GM18498 (cell line): ENCODE results near the gene PPFIA2.
A peak's percentile ranks its signal among the peaks of the same experiment; 100 is the strongest.

Experiments used
- ATAC-seq: cut with Tn5 transposase; IDR thresholded peaks from one replicate; pipeline ENCODE4 v1.9.1; 2021; ENCODE audit warnings: mild to moderate bottlenecking, moderate library complexity; ENCODE audit not compliant: unreplicated experiment

Gene PPFIA2

GRCh38 chr12:81365284-81365683 is 393.9 kb downstream of the PPFIA2 start:
- no peak for ATAC-seq

DNA sequence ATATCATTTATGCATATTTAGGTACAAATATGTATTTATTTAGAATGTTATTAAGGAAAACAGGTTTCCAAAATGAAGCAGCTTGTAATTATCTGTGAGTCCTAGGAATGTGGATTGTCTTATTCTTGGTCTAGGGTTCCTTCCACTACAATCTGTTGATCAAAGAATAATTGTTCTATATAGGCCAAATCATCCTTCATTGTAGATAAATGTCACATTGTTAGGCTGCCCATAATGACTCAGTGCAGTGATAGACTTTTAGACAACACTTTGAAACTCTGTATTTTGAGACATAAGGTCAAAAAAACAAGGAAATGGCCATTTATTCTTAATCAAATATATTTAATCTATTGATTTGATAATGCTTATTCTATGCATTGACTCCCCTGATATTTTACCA is 398.2 kb downstream of the PPFIA2 start:
- no peak for ATAC-seq

- peak; percentile 56 for ATAC-seq
These were observed 399.4 kb downstream of the PPFIA2 start for GRCh38 chr12:81359736-81360135.

DNA sequence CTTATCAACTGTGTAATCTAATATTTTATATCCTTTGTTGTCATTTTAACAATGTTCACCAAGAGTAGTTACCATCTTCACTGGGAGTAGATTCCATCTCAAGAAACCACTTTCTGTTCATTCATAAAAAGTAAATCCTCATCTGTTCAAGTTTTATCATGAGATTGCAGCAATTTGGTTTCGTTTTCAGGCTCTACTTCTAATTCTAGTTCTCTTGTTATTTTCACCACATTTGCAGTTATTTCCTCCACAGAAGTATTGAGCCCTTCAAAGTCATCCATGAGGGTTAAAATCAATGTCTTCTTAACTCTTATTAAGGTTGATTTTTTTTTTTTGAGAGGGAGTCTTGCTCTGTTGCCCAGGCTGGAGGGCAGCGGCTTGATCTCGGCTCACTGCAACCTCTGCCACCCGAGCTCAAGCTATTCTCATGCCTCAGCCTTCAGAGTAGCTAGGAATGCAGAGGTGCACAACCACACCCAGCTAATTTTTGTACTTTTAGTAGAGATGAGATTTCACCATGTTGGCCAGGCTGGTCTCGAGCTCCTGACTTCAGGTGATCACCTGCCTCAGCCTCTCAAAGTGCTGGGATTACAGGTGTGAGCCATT is 404.7 kb downstream of the PPFIA2 start:
- ATAC-seq = no peak

DNA sequence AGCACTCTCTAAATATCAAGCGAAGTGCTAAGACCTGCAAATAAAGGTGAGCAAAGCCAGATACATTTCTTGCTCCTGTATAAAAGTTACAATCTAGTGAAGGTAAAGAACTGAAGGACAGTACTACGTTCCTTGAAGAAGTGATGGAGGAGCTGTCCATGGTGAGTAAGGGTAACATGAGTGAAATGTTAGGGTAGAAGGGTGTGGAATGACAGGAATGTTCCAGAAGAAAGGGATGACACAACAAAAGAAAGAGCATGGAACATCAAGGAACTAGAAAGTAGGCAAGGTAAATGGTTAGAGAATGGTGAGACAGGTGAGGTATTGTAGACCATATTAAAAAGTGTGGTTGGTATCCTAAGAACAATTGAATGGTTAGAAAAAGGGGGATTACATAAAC is 408.8 kb downstream of the PPFIA2 start:
- no peak for ATAC-seq

GRCh38 chr12:81347404-81347803 is 411.7 kb downstream of the PPFIA2 start:
- ATAC-seq = no peak

DNA sequence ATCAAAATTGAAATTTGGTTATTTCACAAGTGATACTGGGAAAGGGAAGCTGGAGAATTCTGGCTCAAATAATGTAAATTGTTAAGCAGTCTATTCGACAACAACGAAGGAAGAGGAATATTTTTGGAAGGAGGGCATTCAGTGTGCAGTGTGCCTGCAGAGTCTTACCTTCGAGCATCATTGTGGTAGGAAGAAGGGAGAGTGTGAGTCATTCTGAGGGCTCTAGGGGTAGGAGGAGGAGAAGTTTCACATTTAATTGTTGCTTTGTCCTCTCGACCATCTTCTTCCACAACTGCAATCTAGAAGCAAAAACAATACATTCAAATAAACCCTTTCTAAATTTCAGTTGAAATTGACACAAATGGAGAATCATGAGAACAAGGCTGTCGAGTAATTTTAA is 418.2 kb downstream of the PPFIA2 start:
- no peak for ATAC-seq

DNA sequence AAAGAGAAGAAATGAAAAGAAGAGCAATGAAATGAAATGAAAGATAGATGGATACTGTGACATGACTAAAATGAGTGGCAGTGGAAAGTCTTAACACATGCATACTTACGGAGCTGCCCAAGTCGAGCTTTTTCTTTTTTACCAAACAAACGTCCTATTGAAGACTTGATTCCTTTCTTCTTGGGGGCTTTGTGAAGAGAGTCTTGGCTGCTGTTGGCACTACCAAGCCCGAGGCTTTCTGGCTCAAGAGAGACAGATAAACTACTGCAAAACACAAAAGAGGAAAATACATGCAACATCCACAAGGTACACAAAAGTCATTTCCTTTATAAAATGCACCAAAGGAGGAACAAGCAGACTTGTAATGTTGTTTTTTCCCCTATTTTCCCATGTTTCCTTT is 420.1 kb downstream of the PPFIA2 start:
- ATAC-seq = no peak

GRCh38 chr12:81337886-81338285 is 421.3 kb downstream of the PPFIA2 start:
- no peak for ATAC-seq

DNA sequence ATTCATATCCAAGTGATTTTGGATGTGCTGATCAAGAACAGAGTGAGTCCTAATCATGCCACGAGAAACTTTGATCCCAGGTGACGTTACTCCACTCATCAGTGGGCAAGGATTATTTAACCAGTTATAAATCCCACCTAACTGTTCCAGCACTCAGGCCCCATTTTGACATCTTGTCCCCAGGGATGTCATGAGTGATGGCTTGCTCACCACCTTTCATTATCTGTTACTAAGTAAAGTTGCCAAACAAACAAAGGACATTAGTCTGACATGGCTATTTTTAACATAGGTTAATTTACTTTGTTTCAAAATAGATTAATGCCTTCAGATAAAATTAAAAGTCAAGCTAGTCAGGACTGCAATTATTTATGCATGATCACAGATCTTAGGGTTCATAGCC is 425.3 kb downstream of the PPFIA2 start:
- no peak for ATAC-seq

DNA sequence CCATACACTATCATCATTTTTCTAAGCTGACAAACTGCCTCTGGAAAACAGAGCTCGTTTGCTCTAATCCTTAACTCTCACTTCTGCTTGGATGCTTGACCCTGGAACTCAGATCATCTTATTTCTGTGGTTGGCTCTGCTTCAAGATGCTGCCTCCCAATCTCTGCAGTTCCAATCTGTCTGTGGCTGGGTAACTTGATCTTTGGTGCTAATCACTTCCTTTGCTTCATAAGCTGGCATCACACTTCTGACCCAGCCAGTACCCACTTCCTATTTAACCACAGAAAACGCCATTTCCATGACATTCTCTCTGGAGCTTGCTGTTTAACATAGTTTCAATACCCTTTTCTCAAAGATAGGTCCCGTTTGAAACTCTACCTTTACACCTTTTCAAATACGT is 427.1 kb downstream of the PPFIA2 start:
- ATAC-seq = no peak

DNA sequence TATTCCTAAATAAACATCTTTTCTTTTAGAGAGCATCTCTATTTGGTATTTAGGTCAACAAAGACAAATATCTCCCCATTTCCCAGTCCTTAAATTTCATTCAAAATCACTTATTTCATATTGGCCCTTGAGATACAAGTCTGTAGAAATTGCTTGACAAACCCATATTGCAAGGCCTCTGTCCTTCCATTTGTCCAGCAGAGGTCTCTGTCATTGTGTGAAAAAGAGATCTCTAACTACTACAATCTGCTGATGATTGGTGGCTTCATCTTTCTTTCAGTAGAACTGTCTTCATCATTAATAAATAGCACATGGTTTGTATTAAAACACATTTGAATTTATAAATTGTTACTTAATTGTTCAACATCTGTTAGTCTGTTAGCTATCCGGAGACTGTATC is 428.7 kb downstream of the PPFIA2 start:
- no peak for ATAC-seq

DNA sequence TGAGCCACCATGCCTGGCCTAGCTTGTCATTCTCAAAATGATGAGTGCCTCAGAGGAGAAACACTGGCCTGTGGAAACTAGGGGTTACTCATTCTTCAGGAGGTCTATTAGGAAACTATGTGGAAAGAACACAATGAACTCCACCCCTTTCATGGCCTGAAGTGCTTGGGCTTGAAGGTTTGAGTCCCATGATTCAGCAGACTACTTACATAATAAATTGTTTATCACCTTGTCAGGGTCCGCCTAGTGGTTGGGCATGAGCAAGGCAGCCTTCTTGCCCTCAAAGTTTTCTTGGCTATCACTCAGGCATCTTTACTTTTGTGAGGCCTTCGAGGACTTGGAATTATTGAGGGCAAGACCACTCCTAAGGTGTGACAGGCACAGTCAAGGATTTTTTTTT is 430.1 kb downstream of the PPFIA2 start:
- ATAC-seq = peak; percentile 83

- ATAC-seq = no peak
These were observed 431.7 kb downstream of the PPFIA2 start for GRCh38 chr12:81327425-81327824.

DNA sequence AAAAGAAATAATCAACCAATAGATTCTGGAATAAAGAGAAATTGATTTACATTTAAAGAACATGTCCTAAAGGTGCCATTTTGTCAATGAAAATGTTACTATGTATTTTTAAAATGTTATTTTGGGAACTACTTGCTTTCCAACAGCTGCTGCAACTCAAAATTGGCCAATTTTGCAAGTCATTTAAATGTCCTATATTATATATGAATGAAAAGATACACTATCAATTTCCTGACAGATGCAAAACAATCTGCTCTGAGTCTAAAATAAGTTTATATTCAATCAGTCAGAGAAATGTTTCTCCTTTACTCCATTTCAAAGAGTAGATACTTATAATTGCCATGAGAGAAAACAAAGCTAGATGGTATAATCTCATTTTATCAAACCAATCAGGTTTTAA is 434.1 kb downstream of the PPFIA2 start:
- no peak for ATAC-seq

GRCh38 chr12:81314903-81315531 is 444.1 kb downstream of the PPFIA2 start:
- no peak for ATAC-seq

- ATAC-seq = no peak
These were observed 455.2 kb downstream of the PPFIA2 start for GRCh38 chr12:81303935-81304334.

- no peak for ATAC-seq
These were observed 458.7 kb downstream of the PPFIA2 start for GRCh38 chr12:81300454-81300853.

DNA sequence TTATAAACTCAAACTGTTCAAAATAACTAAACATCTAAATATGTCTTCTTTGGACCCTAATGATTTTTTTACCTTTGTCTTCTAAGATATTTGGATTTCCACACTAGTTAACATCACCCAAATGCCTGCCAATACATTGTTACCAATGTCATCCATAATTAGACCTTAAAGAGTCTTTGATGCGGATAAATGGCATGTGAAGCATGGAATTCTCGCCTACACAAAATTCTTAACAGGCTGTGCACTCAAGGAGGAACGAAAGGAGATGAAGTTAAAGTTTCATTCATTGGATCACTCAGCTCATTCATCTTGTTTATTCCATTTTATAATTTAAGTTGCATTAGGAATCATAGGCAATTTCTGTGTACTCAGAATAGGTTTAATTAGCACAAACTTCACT is 461.5 kb downstream of the PPFIA2 start:
- ATAC-seq = no peak

GRCh38 chr12:81296556-81297305 is 462.4 kb downstream of the PPFIA2 start:
- no peak for ATAC-seq

- no peak for ATAC-seq
These were observed 463.9 kb downstream of the PPFIA2 start for GRCh38 chr12:81295251-81295650.
